GM18507 (cell line): ENCODE data around the gene SPATA2.
"Not testable (repeated sequence)": the region's sequence is repeated elsewhere in the genome, so short reads cannot be mapped to it uniquely, and the experiment has no call there.

ENCODE experiments used
- DNase-seq: peaks from one replicate; pipeline ENCODE4 v3.0.0; 2011; ENCODE audit warnings: low read depth; ENCODE audit not compliant: insufficient read length; ENCODE audit errors: extremely low spot score
- FAIRE-seq: peaks from 2 replicates; lab custom pipeline; 2011; peaks lifted over from hg19 to GRCh38; lab: Jason Lieb, UNC

Gene SPATA2

DNA sequence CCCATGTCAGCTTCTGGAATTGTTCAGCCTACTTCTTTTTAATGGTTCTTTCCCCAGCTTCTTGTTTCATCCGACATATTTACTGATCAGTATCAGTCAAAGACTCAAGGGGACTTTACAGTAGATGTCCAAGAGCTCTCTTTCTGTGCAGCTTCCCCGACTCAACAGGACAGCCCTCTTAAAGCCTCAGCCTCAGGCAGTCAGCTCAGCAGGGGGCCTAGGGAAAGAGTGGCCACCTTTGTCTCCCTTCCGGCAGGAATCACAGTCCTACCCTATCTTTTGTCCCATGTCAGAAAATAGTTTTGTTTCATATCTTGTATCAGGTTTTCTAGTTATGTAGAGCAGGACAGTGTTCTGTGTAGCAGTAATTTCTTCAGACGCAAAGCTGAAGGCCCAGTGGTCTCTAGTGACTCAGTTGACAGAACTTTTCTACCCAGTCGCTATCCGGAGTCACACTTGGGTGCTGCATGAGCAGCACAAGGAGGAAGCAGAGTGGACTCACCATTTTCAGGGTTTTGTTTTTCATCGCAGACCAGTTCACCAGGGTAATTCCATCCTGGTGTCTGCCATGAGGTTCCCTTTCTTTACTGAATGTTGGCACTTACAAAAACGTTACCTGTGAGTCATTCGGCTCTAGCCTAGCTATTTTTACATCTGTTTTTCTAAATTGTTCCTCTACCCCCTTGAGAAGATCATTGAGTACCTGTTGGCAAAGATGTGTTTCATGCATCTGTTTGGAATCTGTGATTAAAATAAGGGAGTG is 47.7 kb downstream of the SPATA2 start:
- FAIRE-seq, result no peak
- no peak for DNase-seq

DNA sequence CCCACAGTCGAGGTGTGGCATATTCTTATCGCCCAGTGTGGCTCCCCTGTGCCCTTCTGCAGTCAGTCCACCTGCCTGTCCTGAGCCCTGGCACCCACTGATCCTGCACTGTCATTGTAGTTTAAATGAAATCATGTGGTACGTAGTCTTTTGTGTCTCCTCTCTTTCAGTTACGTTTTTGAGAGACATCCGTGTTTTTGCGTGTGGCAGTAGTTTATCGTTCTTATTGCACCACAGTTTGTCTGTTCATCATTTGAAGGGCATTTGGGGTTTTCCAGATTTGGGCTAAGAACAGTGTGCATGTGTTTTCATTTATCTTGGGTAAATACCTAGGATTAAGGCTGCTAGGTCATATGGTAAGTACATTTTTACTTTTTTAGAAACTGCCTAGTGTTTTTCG is 49.3 kb downstream of the SPATA2 start:
- no peak for FAIRE-seq
- no peak for DNase-seq

DNA sequence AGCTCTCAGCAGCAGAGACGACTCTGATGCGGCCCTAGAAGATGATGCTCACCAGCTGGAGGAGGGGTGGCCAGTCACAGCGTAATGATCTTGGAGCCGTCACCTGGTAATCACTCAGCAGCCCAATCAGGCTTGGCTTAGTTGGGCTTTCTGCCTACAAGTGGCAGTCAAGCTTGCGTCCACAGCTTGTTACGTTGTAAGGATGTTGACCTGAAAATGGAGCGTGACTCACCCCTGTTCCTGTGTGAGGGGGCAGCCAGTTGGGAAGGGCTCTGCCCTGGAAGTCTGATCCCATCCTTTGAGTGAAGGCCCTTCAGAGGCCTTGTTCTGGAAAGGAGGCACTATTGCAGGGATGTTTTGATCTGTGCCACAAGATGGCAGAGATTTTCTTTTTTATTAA is 49.8 kb downstream of the SPATA2 start:
- DNase-seq, result no peak
- FAIRE-seq, result no peak

DNA sequence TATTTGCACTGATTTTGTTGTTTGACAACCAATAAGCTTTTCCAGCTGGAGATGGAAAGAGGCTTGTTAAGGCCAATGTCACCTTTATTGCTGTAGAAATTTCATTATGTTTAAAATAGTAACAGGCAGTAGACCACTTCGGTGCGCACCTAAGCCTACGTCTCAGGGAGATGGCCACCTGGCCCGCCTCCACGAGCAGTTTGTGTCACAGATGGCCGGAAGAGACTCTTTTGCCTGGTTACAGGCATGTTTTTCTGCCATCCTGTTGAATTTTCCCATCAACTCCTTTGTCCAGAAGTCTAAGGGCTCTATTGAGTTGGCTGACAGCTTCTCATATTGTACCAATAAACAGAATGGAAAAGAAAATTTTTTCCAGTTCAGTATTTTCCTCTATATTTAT is 51.7 kb downstream of the SPATA2 start:
- FAIRE-seq (no peak), DNase-seq (no peak)

DNA sequence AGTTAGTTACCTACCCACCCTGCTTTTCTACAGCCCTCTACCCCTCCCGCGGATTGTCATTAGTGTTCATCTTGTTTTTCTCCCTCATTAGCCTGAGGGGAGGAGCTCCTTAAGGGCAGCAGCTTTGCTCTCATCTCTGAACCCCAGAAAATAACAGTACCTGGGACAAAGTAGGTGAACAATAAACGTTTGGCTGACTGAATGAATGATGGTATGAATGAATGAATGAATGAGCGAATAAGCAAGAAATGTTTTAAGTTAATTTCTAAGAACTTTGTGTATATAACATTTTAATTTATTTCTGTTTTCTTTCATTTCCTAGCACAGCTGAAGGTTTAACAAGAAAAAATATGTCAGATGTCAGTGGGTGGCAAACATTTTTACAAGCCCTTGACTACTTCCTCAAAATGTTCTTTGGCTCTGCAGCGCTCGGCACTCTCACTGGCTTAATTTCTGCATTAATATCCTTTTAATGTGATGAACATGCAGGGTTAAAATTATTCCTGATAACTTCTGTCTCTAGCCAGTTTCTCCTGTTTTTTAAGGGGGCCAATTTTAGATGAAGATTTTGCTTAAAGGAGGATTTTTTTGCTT is 52.6 kb downstream of the SPATA2 start:
- no peak for DNase-seq
- FAIRE-seq, result no peak

DNA sequence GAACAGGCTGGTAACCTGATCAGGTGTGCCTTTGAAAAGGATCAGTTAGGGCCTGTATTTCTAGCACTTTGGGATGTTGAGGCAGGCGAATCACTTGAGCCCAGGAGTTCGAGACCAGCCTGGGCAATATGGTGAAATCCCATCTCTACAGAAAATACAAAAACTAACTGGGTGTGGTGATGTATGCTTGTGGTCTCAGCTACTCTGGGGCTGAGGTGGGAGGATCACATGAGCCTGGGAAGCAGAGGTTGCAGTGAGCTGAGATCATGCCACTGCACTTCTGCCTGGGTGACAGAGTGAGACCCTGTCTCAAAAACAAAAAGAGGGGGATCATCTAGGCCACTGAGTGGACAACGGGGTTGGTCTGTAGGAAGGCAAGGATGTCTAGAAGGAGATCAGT is 54.1 kb downstream of the SPATA2 start:
- not testable (repeated sequence) for FAIRE-seq, DNase-seq

DNA sequence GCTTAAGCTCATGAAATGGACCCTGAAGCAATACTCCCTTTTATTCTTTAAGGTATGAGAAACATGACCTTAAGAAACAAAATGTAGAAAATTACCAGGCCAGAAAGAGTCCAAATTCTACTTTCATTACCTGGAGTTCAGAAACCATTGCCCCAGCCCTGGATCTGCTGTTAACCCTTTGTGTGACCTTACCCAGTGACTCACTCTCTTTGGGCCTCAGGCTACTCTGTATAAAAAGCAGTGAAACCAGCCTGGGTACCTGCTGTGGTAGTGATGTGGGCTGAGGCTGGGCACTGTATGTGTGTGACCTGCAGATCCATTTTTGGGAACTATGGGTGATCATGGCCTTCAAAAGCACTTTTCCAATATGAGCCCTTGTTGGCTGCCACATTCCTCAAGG is 55.5 kb downstream of the SPATA2 start:
- DNase-seq (no peak), FAIRE-seq (no peak)

DNA sequence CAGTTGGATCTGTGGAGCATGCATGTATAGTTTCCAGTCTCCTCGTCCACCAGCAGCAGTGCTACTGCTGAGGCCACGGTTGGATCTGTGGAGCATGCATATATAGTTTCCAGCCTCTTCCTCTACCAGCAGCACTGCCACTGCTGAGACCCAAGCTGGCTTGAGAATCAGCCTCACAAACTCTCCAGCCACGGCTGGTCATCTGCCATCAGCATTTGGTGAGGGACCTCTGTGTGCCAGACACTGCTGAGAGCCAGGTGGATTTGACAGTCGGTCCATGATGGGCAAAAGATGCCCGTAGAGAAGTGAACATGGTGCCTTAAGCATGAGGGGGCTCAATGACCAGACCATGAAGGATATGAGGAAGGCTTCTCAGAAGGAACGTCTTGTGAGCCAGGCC is 56.3 kb downstream of the SPATA2 start:
- no peak for DNase-seq
- no peak for FAIRE-seq

DNA sequence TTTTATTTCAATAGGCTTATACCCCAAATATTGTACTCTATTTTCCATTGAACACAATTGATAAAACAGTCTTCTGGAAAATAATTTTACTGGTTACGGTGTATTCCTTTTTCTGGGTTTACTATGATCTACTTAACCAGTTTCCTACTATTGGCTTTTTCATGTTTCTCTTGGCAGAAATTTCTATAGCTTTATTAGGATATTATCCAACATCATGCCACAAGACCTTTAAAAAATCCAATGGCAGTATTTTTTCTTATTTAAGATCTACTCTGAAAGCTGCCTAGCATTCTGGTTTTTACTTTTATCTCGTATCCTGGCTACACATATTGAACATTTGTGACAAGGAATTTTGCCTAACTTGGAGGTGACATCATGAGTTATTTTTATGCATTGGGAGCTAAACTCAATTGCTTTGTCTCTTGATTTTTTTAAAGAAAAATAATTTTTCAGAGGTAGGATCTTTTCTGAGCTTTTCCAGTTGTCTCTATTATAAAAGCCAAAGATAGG is 57.2 kb downstream of the SPATA2 start:
- DNase-seq, result no peak
- no peak for FAIRE-seq

DNA sequence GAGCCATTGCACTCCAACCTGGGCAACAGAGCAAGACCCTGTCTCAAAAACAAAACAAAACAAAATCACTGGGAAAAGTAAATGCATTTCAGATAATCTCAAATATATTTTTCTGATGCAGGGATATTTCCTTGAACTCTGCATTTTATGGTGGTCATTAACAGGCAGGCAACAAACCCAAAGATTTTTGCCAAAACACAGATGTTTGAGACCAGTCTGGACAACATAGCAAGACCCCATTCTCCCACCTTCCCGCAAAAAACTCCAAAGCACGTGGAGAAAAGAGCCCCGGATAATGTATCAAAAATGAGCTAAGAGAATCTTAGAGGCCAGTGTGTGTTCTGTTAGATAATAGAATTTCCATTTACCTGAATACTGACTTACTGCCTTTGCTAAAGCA is 58.4 kb downstream of the SPATA2 start:
- FAIRE-seq (no peak), DNase-seq (no peak)

DNA sequence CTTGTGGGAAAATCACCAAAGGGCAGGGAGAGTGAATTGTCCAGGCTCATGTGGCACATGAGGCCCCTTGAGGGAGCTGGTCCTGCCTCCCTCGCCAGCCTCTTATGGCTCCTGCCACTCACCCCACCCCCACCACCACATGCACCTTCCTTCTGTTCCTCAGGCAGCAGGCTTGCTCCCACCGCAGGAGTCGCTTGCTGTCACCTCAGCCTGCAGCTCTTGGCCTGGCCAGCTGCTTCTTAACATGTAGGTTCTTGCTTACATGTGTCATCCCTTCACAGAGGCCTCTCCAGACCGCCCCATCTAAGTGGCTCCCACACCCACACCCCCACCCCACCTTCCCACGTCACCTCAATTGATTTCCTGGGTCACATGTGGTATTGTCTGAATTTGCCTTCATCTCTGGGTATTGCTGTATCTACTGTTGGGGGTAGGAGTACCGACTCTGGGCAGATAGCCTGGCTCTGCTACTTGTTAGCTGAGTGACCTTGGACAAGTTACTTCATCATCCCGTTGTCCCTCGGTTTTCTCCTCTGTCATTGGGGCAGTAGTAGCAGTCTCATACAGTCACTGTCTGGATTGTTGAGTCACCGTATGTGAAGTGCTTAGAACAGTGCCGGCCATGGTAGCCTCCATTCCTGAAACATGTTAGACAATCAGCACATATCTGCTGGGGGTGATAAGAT is 61.0 kb downstream of the SPATA2 start:
- DNase-seq, result no peak

DNA sequence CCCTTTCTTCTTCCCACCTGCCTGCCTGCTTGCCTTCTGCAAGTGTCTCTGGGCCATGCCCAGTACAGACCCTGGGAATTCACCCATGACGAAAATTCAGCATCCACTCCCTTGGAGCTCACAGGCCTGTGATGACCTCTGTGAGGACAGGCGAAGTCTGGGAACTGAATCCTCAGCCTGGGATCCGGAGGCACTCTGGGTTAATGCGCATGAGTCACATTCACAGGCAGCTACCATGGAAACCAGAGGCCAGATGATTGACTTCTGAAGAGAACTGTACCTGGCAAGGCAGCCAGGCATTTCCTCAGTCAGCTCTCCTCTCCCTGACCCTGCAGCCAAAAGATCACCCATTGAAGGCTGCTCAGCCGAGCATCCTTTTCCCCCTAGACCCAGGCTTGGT is 61.7 kb downstream of the SPATA2 start:
- FAIRE-seq (no peak), DNase-seq (no peak)

More for the DNA sequence above, 61.0 kb downstream of the SPATA2 start:
- no peak for FAIRE-seq
